ENCODE data around the gene ADGRA1. TPM values are rescaled to one million over a fixed set of nuclear protein-coding genes. Genes with fewer than 3 reads are reported as not detected.
"Not testable (repeated sequence)": the region's sequence is repeated elsewhere in the genome, so short reads cannot be mapped to it uniquely, and the experiment has no call there.

The ADGRA1 gene
- total RNA-seq, 5 donors from 2014 or later (not counting 1 experiment from before 2014, with no cell fraction given) = not detected

DNA sequence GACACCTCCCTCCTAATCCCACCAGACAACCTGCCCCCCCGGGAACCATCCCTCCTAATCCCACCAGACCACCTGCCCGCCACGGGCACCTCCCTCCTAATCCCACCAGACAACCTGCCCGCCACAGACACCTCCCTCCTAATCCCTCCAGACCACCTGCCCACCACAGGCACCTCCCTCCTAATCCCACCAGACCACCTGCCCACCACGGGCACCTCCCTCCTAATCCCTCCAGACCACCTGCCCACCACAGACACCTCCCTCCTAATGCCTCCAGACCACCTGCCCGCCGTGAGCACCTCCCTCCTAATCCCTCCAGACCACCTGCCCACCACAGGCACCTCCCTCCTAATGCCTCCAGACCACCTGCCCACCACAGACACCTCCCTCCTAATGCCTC is 23.9 kb downstream of the ADGRA1 start:
- H3K27ac Mint-ChIP-seq; H3K9me3 ChIP-seq; H3K27ac ChIP-seq (ENCODE audit: low read length); POLR2A ChIA-PET; H3K36me3 ChIP-seq (ENCODE audit: control insufficient read depth in 2 of 2, extremely low read depth in 1 of 2, insufficient read depth in 1 of 2, low read length in 1 of 2); CTCF ChIA-PET; H3K4me1 ChIP-seq (ENCODE audit: control insufficient read depth in 1 of 2, extremely low read depth in 1 of 2, insufficient read depth in 2 of 2, low read length in 2 of 2); DNase-seq; H3K36me3 Mint-ChIP-seq; H3K4me3 Mint-ChIP-seq; H3K4me1 Mint-ChIP-seq; ATAC-seq (replicated peaks in 1 of 4); H3K4me3 ChIP-seq (ENCODE audit: control insufficient read depth in 1 of 2, extremely low read depth in 1 of 2, low read length in 1 of 2): not testable (repeated sequence)
- Mint-ChIP-seq H3K27me3 (peaks cover 0 to 13% of the 10 kb centered on the region in 2 donors), H3K9me3 (peaks cover 9 to 16% (median 14%) of the 10 kb centered on the region in 3 donors)
- peaks cover 0 to 36% of the 10 kb centered on the region in 2 experiments for H3K27me3 ChIP-seq (replicated peaks in 1 of 2; ENCODE audit: control insufficient read depth in 2 of 2, extremely low read depth in 1 of 2, insufficient read depth in 2 of 2, low read length in 1 of 2)
- 45% methylated on average over 1 of the region's 7 CpGs for WGBS (ENCODE audit: insufficient coverage)

DNA sequence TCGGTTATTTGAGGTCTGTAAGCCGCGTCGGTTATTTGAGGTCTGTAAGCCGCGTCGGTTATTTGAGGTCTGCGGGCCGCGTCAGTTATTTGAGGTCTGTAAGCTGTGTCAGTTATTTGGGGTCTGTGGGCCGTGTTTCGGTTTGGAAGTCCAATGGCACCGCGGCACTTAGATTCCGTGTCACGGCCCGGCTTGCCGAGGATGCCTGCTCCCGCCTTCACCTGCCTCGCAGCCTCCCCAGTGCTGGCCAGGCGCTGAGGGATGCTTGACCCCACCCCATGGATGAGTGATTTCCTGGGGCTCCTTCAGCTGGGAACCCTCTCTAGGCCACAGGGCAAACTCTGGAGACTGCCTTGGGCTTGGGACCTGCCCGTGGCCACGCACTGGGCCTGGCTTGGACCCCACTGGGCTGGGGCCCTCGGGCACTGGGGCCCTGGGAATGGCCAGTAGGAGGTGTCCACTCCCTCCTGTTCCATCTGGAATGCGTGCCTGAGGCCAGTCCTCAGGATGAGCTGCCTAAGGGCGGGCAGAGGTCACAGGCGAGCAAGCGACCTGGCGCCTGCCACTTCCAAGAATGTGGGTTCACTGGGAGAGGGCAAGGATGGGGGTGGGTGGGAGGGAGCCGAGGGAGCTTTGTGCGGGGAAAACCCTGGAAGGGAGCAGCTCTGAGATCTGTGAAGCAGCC is 25.6 kb downstream of the ADGRA1 start:
- Histone ChIP-seq H3K4me3 (ENCODE audit: control insufficient read depth in 1 of 2, extremely low read depth in 1 of 2, low read length in 1 of 2) (no peak overlapping the region), H3K9me3 (no peaks in the 10 kb centered on the region), H3K4me1 (ENCODE audit: control insufficient read depth in 1 of 2, extremely low read depth in 1 of 2, insufficient read depth in 2 of 2, low read length in 2 of 2) (no peaks in the 10 kb centered on the region), H3K27me3 (replicated peaks in 1 of 2; ENCODE audit: control insufficient read depth in 2 of 2, extremely low read depth in 1 of 2, insufficient read depth in 2 of 2, low read length in 1 of 2) (peaks cover 0 to 48% of the 10 kb centered on the region in 2 experiments), H3K27ac (ENCODE audit: low read length) (no peak overlapping the region), H3K36me3 (ENCODE audit: control insufficient read depth in 2 of 2, extremely low read depth in 1 of 2, insufficient read depth in 1 of 2, low read length in 1 of 2) (no peaks in the 10 kb centered on the region)
- Mint-ChIP-seq H3K27ac (no peak overlapping the region), H3K9me3 (peaks cover 0 to 6% (median 3%) of the 10 kb centered on the region in 3 donors), H3K4me1 (no peaks in the 10 kb centered on the region), H3K27me3 (peaks cover 0 to 15% of the 10 kb centered on the region in 2 donors), H3K4me3 (no peak overlapping the region), H3K36me3 (no peaks in the 10 kb centered on the region)
- ATAC-seq (replicated peaks in 1 of 4) (no peak), DNase-seq (no peak)
- POLR2A ChIA-PET = no interaction called here
- 92% methylated on average over 30 of the region's 31 CpGs for WGBS (ENCODE audit: insufficient coverage)
- CTCF ChIA-PET = no interaction called here

GRCh38 chr10:133113847-133114246 is 26.1 kb downstream of the ADGRA1 start:
- POLR2A ChIA-PET = no interaction called here
- Mint-ChIP-seq H3K27me3 (peaks cover 0 to 15% of the 10 kb centered on the region in 2 donors), H3K36me3 (no peaks in the 10 kb centered on the region), H3K4me3 (no peak overlapping the region), H3K4me1 (no peaks in the 10 kb centered on the region), H3K27ac (no peak overlapping the region), H3K9me3 (peaks cover 2 to 4% (median 3%) of the 10 kb centered on the region in 3 donors)
- DNase-seq = no peak
- H3K27ac ChIP-seq (ENCODE audit: low read length) = no peak overlapping the region
- no peaks in the 10 kb centered on the region for H3K36me3 ChIP-seq (ENCODE audit: control insufficient read depth in 2 of 2, extremely low read depth in 1 of 2, insufficient read depth in 1 of 2, low read length in 1 of 2)
- H3K27me3 ChIP-seq (replicated peaks in 1 of 2; ENCODE audit: control insufficient read depth in 2 of 2, extremely low read depth in 1 of 2, insufficient read depth in 2 of 2, low read length in 1 of 2) = peaks cover 0 to 48% of the 10 kb centered on the region in 2 experiments
- H3K9me3 ChIP-seq = no peaks in the 10 kb centered on the region
- H3K4me3 ChIP-seq (ENCODE audit: control insufficient read depth in 1 of 2, extremely low read depth in 1 of 2, low read length in 1 of 2) = no peak overlapping the region
- WGBS (ENCODE audit: insufficient coverage) = 89% methylated on average over 7 of the region's 12 CpGs
- CTCF ChIA-PET = no interaction called here
- ATAC-seq (replicated peaks in 1 of 4) = no peak
- no peaks in the 10 kb centered on the region for H3K4me1 ChIP-seq (ENCODE audit: control insufficient read depth in 1 of 2, extremely low read depth in 1 of 2, insufficient read depth in 2 of 2, low read length in 2 of 2)

DNA sequence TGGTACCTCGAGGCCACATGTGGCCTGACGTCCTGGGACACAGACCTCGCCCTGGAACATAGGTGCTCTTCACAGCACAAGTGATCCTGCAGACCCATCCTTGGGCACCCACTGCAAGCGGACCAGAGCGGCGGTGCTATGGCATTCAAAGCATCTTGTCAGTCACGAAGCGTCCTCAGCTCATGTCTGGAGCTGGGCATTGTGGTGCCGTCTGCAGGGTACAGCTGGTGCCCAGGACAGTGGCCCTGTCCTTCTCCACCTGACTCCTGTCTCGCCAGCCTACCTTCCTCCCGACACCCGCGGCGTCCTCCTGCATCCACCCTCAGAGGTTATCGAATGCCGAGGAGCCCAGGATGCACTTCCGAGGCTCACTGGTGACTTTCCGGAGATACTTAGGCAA is 26.5 kb downstream of the ADGRA1 start:
- no peak for ATAC-seq (replicated peaks in 1 of 4)
- Histone ChIP-seq H3K4me3 (ENCODE audit: control insufficient read depth in 1 of 2, extremely low read depth in 1 of 2, low read length in 1 of 2) (no peak overlapping the region), H3K27ac (ENCODE audit: low read length) (no peak overlapping the region), H3K27me3 (replicated peaks in 1 of 2; ENCODE audit: control insufficient read depth in 2 of 2, extremely low read depth in 1 of 2, insufficient read depth in 2 of 2, low read length in 1 of 2) (peaks cover 0 to 46% of the 10 kb centered on the region in 2 experiments), H3K9me3 (no peaks in the 10 kb centered on the region), H3K36me3 (ENCODE audit: control insufficient read depth in 2 of 2, extremely low read depth in 1 of 2, insufficient read depth in 1 of 2, low read length in 1 of 2) (no peaks in the 10 kb centered on the region), H3K4me1 (ENCODE audit: control insufficient read depth in 1 of 2, extremely low read depth in 1 of 2, insufficient read depth in 2 of 2, low read length in 2 of 2) (no peaks in the 10 kb centered on the region)
- ChIA-PET CTCF (no interaction called here), POLR2A (no interaction called here)
- no peaks in the 10 kb centered on the region for H3K4me1 Mint-ChIP-seq
- no peak overlapping the region for H3K4me3 Mint-ChIP-seq
- H3K36me3 Mint-ChIP-seq = no peaks in the 10 kb centered on the region
- no peak overlapping the region for H3K27ac Mint-ChIP-seq
- 87% methylated on average over 17 of the region's 18 CpGs for WGBS (ENCODE audit: insufficient coverage)
- no peak for DNase-seq
- H3K27me3 Mint-ChIP-seq = peaks cover 0 to 15% of the 10 kb centered on the region in 2 donors
- peaks cover 3 to 5% (median 3%) of the 10 kb centered on the region in 3 donors for H3K9me3 Mint-ChIP-seq

GRCh38 chr10:133114726-133115452 is 27.2 kb downstream of the ADGRA1 start:
- WGBS (ENCODE audit: insufficient coverage) = 79% methylated on average over 33 of the region's 33 CpGs
- Histone ChIP-seq H3K4me1 (ENCODE audit: control insufficient read depth in 1 of 2, extremely low read depth in 1 of 2, insufficient read depth in 2 of 2, low read length in 2 of 2) (no peaks in the 10 kb centered on the region), H3K27me3 (replicated peaks in 1 of 2; ENCODE audit: control insufficient read depth in 2 of 2, extremely low read depth in 1 of 2, insufficient read depth in 2 of 2, low read length in 1 of 2) (peaks cover 0 to 40% of the 10 kb centered on the region in 2 experiments), H3K9me3 (no peaks in the 10 kb centered on the region), H3K4me3 (ENCODE audit: control insufficient read depth in 1 of 2, extremely low read depth in 1 of 2, low read length in 1 of 2) (no peak overlapping the region), H3K36me3 (ENCODE audit: control insufficient read depth in 2 of 2, extremely low read depth in 1 of 2, insufficient read depth in 1 of 2, low read length in 1 of 2) (no peaks in the 10 kb centered on the region), H3K27ac (ENCODE audit: low read length) (no peak overlapping the region)
- Mint-ChIP-seq H3K36me3 (no peaks in the 10 kb centered on the region), H3K9me3 (peaks cover 0 to 8% (median 3%) of the 10 kb centered on the region in 3 donors), H3K4me3 (no peak overlapping the region), H3K4me1 (no peaks in the 10 kb centered on the region), H3K27me3 (peaks cover 0 to 15% of the 10 kb centered on the region in 2 donors), H3K27ac (no peak overlapping the region)
- ATAC-seq (replicated peaks in 1 of 4) = no peak
- POLR2A ChIA-PET = no interaction called here
- CTCF ChIA-PET = no interaction called here
- no peak for DNase-seq

DNA sequence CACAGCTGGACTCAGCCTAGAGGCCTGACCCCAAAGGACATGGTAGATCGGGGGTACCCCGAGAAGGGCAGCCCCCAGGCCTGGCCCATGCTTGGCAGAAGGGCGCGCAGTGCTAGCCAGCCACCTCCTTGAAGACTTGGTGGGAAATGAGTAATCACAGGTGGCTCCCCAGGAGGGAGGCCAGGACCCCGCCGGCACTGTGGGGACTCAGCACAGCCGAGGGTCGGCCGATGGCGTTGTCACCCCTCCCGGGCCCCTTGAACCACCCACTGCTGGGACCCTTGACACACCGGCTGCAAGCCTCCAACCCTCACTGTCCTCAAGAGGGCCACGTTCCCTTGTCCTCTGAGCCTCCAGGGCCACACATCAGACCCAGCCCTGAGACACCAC is 27.7 kb downstream of the ADGRA1 start:
- ChIA-PET CTCF (no interaction called here), POLR2A (no interaction called here)
- Mint-ChIP-seq H3K27me3 (peaks cover 0 to 11% of the 10 kb centered on the region in 2 donors), H3K36me3 (no peaks in the 10 kb centered on the region), H3K4me1 (no peaks in the 10 kb centered on the region), H3K27ac (no peak overlapping the region), H3K4me3 (no peak overlapping the region), H3K9me3 (peaks cover 0 to 8% (median 3%) of the 10 kb centered on the region in 3 donors)
- Histone ChIP-seq H3K27me3 (replicated peaks in 1 of 2; ENCODE audit: control insufficient read depth in 2 of 2, extremely low read depth in 1 of 2, insufficient read depth in 2 of 2, low read length in 1 of 2) (peaks cover 0 to 34% of the 10 kb centered on the region in 2 experiments), H3K27ac (ENCODE audit: low read length) (no peak overlapping the region), H3K4me1 (ENCODE audit: control insufficient read depth in 1 of 2, extremely low read depth in 1 of 2, insufficient read depth in 2 of 2, low read length in 2 of 2) (no peaks in the 10 kb centered on the region), H3K36me3 (ENCODE audit: control insufficient read depth in 2 of 2, extremely low read depth in 1 of 2, insufficient read depth in 1 of 2, low read length in 1 of 2) (no peaks in the 10 kb centered on the region), H3K4me3 (ENCODE audit: control insufficient read depth in 1 of 2, extremely low read depth in 1 of 2, low read length in 1 of 2) (no peak overlapping the region), H3K9me3 (no peaks in the 10 kb centered on the region)
- WGBS (ENCODE audit: insufficient coverage) = 85% methylated on average over 13 of the region's 13 CpGs
- ATAC-seq (replicated peaks in 1 of 4) = no peak
- no peak for DNase-seq
